Neural cell (in vitro differentiated cells): Measurements from ENCODE around the gene BANP. TPM values are rescaled to one million over a fixed set of nuclear protein-coding genes. Genes with fewer than 3 reads are reported as not detected.

Experiments used
- H2AFZ ChIP-seq: fragments of 200-600, 300-800 bp; sonication (generic), shearing (Covaris generic); 2 replicates; pipeline ENCODE4 v1.6.0; 2014; ENCODE audit warnings: low read depth, mild to moderate bottlenecking, antibody characterized with exemption, low read length, moderate library complexity
- H3F3A ChIP-seq: fragments of 200-600 bp; shearing (Covaris generic); 2 replicates; pipeline ENCODE4 v1.6.1; 2016; ENCODE audit warnings: mild to moderate bottlenecking, moderate library complexity, mixed read lengths, antibody characterized with exemption, low read length; ENCODE audit not compliant: insufficient read depth, poor library complexity, severe bottlenecking
- H3K27ac ChIP-seq: fragments of 200-600, 300-800 bp; sonication (generic), shearing (Covaris generic); 2 replicates; pipeline ENCODE4 v1.5.1; 2014; ENCODE audit warnings: mild to moderate bottlenecking, low read length, moderate library complexity
- H3K27me3 ChIP-seq: fragments of 300-800, 200-600 bp; sonication (generic), shearing (Covaris generic); 2 replicates; pipeline ENCODE4 v1.6.0; 2014; ENCODE audit warnings: mild to moderate bottlenecking, low read depth, low read length, moderate library complexity; ENCODE audit not compliant: insufficient read depth
- H3K36me3 ChIP-seq: fragments of 300-800, 200-600 bp; sonication (generic), shearing (Covaris generic); 2 replicates; pipeline ENCODE4 v1.5.1; 2014; ENCODE audit warnings: mild to moderate bottlenecking, antibody characterized with exemption, low read length, moderate library complexity; ENCODE audit not compliant: insufficient read depth
- H3K4me2 ChIP-seq: fragments of 300-800, 200-600 bp; sonication (generic), shearing (Covaris generic); 2 replicates; pipeline ENCODE4 v1.6.0; 2014; ENCODE audit warnings: mild to moderate bottlenecking, low read length
- H3K4me3 ChIP-seq: fragments of 300-800, 200-600 bp; sonication (generic), shearing (Covaris generic); 2 replicates; pipeline ENCODE4 v1.5.1; 2014; ENCODE audit warnings: mild to moderate bottlenecking, low read length, moderate library complexity
- H3K79me2 ChIP-seq: fragments of 200-600 bp; shearing (Covaris generic); replicated peaks from 2 replicates; pipeline ENCODE4 v1.6.0; 2014; ENCODE audit warnings: mild to moderate bottlenecking, low read length, moderate library complexity; ENCODE audit not compliant: insufficient read depth
- H3K9ac ChIP-seq: fragments of 300-800, 200-600 bp; sonication (generic), shearing (Covaris generic); 2 replicates; pipeline ENCODE4 v1.6.1; 2016; ENCODE audit warnings: mild to moderate bottlenecking, low read length, mixed read lengths
- H3K9me2 ChIP-seq: fragments of 200-600 bp; shearing (Covaris generic); 2 replicates; pipeline ENCODE4 v1.6.1; 2016; ENCODE audit warnings: mild to moderate bottlenecking, low read length, mixed read lengths; ENCODE audit not compliant: insufficient read depth
- H3K9me3 ChIP-seq: fragments of 200-600, 300-800 bp; sonication (generic), shearing (Covaris generic); 2 replicates; pipeline ENCODE4 v1.6.1; 2016; ENCODE audit warnings: mild to moderate bottlenecking, mixed run types, low read length, moderate library complexity, mixed read lengths
- H4K20me1 ChIP-seq: fragments of 200-600 bp; shearing (Covaris generic); 2 replicates; pipeline ENCODE4 v1.6.1; 2016; ENCODE audit warnings: mild to moderate bottlenecking, mixed run types; ENCODE audit not compliant: insufficient read depth
- EP300 ChIP-seq: fragments of 450-650 bp; conservative IDR thresholded peaks from 2 replicates; pipeline ENCODE4 v1.6.1; 2014; ENCODE audit warnings: antibody characterized with exemption, mild to moderate bottlenecking, moderate library complexity; ENCODE audit not compliant: poor library complexity, severe bottlenecking
- EZH2 ChIP-seq: fragments of 200-600, 300-800 bp; shearing (Covaris generic), sonication (generic); IDR thresholded peaks from 2 replicates; pipeline ENCODE4 v1.6.1; 2014; ENCODE audit warnings: antibody characterized with exemption, low read length, borderline replicate concordance, mild to moderate bottlenecking; ENCODE audit not compliant: insufficient read depth, poor library complexity, severe bottlenecking
- MXI1 ChIP-seq: fragments of 450-650 bp; conservative IDR thresholded peaks from 2 replicates; pipeline ENCODE4 v1.6.1; 2014; ENCODE audit warnings: antibody characterized with exemption, mild to moderate bottlenecking; ENCODE audit not compliant: poor library complexity, severe bottlenecking
- POLR2AphosphoS5 ChIP-seq: IDR thresholded peaks from 2 replicates; pipeline ENCODE4 v1.6.1; 2012
- RAD21 ChIP-seq: fragments of 450-650 bp; conservative IDR thresholded peaks from 2 replicates; pipeline ENCODE4 v1.6.1; 2014; ENCODE audit warnings: antibody characterized with exemption, mild to moderate bottlenecking, moderate library complexity
- REST ChIP-seq: IDR thresholded peaks from 2 replicates; pipeline ENCODE4 v1.6.1; 2012; ENCODE audit warnings: borderline replicate concordance
- SMC3 ChIP-seq: fragments of 450-650 bp; conservative IDR thresholded peaks from 2 replicates; pipeline ENCODE4 v1.6.1; 2014; ENCODE audit warnings: antibody characterized with exemption, mild to moderate bottlenecking, moderate library complexity; ENCODE audit not compliant: poor library complexity
- TAF1 ChIP-seq: IDR thresholded peaks from 2 replicates; pipeline ENCODE4 v1.6.1; 2012; ENCODE audit warnings: low read depth
- polyA plus RNA-seq: library from polyadenylated mRNA; depleted of rRNA; stranded (reverse); fragments of >200 nt; gene quantifications from 2 replicates; pipeline ENCODE4 v1.2.3, GENCODE V29; 2014
- TF ChIP-seq, protein P1 (sequence below): fragments of 450-650 bp; IDR thresholded peaks from 2 replicates; pipeline ENCODE4 v1.5.1; 2014; ENCODE audit warnings: antibody characterized with exemption, mild to moderate bottlenecking, moderate library complexity; ENCODE audit not compliant: poor library complexity, severe bottlenecking

BANP gene
- polyA plus RNA-seq, 1 donor from 2014 or later, result 20.6 TPM

DNA sequence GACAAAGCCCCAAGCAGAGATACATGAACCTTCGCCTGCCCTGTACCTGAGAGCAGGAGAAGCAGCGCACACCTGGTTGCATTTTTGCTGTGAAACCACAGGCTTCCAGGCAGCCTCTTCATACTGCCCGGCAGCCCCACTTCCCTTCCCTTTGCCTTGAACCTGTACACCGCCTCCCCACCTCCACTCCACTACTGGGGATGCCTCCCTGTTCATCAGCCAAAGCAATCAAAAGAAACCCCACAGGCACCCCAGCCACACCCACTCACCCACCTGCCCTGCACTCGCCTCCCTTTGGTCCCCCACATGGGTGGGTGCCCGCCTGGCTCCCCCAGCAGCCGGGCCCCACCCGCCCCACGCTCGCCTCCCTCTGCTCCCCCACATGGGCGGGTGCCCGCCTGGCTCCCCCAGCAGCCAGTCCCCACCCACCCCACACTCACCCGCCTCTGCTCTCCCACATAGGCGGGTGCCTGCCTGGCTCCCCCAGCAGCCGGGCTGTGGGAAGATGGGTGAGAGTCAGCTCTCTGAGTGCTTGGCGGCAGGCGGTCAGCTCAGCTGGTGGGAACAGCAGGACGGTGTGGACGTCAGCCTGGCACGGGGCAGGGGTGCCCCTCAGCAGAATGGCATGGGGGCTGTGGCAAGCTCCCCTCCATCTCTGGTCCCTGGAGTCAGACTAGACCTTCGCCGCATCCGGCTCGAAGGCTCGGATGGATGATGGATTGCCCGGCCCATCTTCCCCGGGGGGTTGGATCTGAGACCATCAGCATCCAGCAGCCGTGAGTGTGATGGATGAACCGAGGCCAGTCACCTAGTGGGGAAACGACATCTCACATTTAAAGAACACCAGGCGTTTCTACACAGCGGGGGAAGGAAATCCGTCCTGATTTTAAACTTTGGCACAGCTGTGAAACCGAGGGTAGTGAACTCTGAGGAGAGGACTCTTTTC, 135.6 kb downstream of the BANP start:
- no peaks in the 10 kb centered on the region for H3K36me3 ChIP-seq
- H3K4me2 ChIP-seq, result no peak overlapping the region

GRCh38 chr16:88087517-88087877, 136.3 kb downstream of the BANP start:
- Histone ChIP-seq H3K9me3 (no peaks in the 10 kb centered on the region), H3F3A (no peaks in the 10 kb centered on the region), H3K9ac (no peak overlapping the region), H3K36me3 (no peaks in the 10 kb centered on the region), H3K9me2 (no peaks in the 10 kb centered on the region), H3K27ac (no peak overlapping the region), H3K79me2 (no peaks in the 10 kb centered on the region), H4K20me1 (no peaks in the 10 kb centered on the region), H3K4me2 (no peak overlapping the region), H3K4me3 (no peak overlapping the region), H2AFZ (no peak overlapping the region), H3K27me3 (no peaks in the 10 kb centered on the region)
- TF ChIP-seq SMC3 (no peak), RAD21 (no peak), REST (no peak), EP300 (no peak)
- TF ChIP-seq, protein P1, sequence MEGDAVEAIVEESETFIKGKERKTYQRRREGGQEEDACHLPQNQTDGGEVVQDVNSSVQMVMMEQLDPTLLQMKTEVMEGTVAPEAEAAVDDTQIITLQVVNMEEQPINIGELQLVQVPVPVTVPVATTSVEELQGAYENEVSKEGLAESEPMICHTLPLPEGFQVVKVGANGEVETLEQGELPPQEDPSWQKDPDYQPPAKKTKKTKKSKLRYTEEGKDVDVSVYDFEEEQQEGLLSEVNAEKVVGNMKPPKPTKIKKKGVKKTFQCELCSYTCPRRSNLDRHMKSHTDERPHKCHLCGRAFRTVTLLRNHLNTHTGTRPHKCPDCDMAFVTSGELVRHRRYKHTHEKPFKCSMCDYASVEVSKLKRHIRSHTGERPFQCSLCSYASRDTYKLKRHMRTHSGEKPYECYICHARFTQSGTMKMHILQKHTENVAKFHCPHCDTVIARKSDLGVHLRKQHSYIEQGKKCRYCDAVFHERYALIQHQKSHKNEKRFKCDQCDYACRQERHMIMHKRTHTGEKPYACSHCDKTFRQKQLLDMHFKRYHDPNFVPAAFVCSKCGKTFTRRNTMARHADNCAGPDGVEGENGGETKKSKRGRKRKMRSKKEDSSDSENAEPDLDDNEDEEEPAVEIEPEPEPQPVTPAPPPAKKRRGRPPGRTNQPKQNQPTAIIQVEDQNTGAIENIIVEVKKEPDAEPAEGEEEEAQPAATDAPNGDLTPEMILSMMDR, result no peak

More for the DNA sequence above, 135.6 kb downstream of the BANP start:
- Histone ChIP-seq H3K4me3 (no peak overlapping the region), H3F3A (no peaks in the 10 kb centered on the region), H3K9me3 (no peaks in the 10 kb centered on the region), H3K9me2 (no peaks in the 10 kb centered on the region), H4K20me1 (no peaks in the 10 kb centered on the region), H3K27ac (no peak overlapping the region), H3K27me3 (no peaks in the 10 kb centered on the region), H2AFZ (no peak overlapping the region), H3K79me2 (no peaks in the 10 kb centered on the region), H3K9ac (no peak overlapping the region)
- TF ChIP-seq SMC3, result no peak
- no peak for TF ChIP-seq REST
- no peak for TF ChIP-seq EZH2
- no peak for TF ChIP-seq TAF1
- TF ChIP-seq RAD21, result no peak
- no peak for TF ChIP-seq EP300
- TF ChIP-seq POLR2AphosphoS5, result no peak
- TF ChIP-seq, protein P1, result no peak
- no peak for TF ChIP-seq MXI1
